Stimulated activated CD4-positive, alpha-beta T cell treated with anti-CD3 and anti-CD28 coated beads, Interleukin-1b, Interleukin-23, amount 100 ng/mL, for 1 hour (primary cell): ENCODE measurements around the gene MACO1.

ENCODE experiments used
- DNase-seq, 2 donors: peaks; one replicate each; pipeline ENCODE4 v3.0.0-alpha.2; 2020; ENCODE audit warnings: low read depth in 2 of 2

MACO1 gene

DNA sequence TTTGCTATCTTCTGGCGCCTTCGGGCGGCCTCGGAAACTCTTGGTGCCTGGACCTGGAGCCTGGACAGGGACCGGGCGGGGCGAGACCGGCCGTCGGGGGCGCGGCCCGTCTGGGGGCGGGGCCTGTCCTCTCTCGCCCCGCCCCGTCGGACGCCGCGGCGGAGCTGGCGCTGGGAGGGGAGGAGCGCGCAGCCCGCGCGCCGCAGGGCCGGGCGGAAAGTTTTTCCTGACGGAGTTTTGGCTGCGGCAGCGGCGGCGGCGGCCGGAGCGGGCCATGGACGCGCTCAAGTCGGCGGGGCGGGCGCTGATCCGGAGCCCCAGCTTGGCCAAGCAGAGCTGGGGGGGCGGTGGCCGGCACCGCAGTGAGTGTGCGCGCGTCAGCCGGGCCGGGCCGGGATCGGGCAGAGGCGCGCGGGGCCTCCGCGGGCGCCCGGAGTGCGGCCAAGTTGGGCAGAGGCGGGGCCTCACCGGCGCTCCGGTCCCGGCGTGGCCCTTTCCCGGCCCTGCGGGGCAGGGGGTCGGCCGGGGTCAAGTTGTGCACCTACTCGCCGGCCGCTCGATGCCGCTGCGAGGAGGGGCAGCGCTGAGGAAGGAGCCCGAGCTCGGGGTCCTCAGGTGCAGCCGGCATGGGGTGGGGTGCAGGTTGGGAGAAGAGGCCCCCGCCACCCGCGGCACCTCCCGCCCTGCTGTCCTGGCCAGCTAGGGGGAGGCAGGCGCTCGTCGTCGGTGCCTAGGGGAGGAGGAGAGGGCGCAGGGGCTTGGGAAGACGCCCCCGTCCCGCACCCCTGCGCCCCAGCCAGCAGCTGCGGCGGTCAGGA is 112.9 kb downstream of the MACO1 start, which contains the start of gene LDLRAP1:
Gene LDLRAP1, plus strand, starts transcription at position 182 of the 818 bp plus-strand sequence. Its CDS starts 93 bp downstream, at position 275.
- DNase-seq: peak in 1 of 2 donors; percentile 22

DNA sequence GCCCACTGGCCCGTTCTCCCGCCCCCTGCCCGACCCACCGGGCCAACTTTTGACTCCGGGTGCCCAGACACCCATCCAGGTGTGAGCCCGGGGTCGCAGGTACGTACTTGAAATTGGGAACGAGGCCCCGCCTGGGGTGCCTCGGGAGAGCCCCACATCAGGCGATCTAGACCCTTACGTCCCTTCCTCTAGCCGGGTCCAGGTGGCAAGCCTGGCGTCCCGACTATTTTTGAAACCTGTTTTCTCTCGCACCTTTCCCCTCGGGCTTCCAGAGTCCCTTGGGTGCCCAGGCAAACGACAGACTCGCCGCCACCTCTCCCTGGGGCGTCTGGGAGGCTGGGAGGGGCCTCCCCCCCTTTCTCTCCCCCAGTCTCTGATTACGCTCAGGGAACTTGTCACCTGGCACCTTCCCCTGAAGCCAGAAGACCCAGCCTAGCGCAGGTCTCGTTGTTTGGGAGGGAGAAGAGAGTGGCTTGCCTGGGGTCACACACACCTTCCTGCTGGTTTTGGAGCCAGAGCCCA is 113.6 kb downstream of the MACO1 start:
- DNase-seq: no peak

DNA sequence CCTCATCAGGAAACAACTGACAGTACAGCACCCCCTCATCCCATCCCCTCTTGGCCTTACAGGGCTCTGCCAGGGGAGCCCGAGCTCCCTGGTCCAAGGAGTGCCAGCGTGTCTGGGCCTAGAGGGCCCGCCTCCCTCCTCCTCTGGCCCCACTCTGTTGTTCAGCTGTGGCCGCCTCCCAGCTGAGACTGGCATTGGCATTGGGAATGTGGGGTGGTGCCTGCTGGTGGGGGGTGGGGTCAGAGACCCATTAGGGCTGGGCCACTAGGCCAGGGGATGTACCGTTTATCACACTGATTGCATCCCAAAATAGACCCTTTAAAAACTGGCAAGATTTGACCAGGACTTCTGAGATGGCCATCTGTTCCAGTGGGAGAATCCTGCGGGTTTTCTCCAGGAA is 114.1 kb downstream of the MACO1 start:
- DNase-seq: no peak

DNA sequence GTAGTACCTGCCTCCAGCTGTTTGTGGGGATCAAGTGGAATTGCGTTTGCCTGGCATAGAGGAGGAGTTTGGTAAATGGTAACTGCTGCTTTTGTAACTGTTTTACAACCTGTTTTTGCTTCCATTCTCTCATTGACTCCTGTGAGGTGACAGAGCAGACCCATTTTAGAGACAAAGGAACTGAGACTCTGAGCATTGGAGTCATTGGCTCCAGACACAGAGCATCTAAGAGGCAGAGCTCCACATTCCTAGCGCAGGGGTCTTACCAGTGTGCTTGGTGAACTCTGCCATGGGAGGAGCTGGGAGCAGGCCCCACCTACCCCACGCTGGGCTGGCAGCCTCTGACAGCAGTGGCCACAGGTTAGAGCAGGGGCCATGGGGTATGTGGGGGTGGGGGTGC is 115.1 kb downstream of the MACO1 start:
- DNase-seq: no peak

DNA sequence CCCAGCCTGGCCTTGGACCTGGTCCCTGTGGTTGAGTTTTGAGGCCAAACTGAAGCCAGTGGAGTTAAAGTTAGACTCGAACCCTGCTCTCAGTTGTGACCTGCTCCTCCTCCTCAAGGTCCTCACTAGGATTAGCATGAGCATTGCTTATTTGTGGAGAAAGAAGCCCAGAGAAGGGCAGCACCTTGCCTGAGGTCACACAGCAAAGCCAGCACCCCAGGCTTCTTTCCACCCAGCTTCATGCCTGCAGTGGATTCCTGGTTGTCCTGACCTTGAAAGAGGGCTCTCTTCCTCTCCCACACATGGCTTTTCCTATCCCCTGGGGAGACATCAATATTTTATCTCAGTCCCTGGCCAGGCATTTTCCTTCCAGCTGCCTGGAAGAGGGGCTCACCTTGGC is 115.5 kb downstream of the MACO1 start:
- no peak for DNase-seq

DNA sequence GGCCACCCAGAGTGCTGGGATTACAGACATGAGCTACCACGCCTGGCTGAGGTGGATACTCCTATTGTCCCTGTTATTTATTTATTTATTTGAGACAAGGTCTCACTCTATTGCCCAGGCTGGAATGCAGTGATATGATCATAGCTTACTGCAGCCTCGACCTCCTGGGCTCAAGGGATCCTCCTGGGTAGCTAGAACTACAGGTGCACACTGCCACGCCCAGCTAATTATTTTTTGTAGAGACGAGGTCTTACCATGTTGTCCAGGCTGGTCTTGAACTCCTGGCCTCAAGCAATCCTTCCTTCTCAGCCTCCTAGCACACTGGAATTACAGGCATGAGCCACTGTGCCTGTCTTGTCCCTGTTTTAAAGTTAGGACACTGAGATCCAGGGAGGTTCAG is 117.9 kb downstream of the MACO1 start:
- DNase-seq: no peak

DNA sequence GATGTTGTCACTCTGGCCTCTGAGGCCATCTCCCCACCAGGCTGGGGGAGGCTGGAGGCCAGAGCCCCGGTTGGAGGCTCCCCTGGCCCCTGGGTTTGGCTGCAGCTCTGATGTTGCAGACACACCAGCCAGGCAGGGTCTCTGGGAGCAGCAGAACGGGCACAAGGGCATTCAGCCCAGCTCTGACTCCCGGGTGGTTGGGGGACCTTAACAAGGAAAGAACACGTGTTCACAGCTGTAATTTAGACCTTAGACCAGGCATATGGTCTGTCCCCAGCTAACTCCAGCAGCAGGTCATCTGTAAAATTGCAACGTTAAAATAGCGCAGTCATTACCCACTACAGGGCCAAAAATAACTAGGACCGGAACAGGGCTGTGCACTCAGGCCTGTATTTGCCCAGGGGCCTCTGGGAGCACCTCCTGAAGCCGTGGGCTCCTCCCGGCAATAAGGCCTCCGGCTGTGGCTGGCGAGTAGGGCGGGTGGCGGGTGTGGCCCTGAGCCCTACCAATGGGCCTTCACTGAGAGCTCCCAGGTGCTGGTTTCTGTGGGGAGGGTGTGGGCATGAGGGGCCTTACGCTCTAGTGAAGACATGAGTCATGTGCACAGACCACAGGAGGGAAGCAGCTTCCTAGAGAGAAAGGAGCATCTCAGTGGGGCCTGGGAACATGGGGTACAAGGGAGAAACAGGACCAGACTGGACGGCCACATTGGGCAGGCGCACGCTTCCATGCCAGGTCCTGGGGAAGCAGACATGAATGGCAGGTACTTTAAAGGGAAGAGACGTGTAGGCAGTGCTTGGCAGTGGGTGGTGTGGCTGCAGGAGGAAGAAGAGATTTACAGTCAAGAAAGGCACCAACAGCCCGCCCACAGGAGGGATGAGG is 118.8 kb downstream of the MACO1 start:
- peak; percentile 45 to 54 for DNase-seq
